NCI-H2171 (cell line): ENCODE results near the gene BICDL2.

Experiments
- DNase-seq: peaks from one replicate; lab custom pipeline; 2025; lab: John Stamatoyannopoulos, UW

Gene BICDL2

DNA sequence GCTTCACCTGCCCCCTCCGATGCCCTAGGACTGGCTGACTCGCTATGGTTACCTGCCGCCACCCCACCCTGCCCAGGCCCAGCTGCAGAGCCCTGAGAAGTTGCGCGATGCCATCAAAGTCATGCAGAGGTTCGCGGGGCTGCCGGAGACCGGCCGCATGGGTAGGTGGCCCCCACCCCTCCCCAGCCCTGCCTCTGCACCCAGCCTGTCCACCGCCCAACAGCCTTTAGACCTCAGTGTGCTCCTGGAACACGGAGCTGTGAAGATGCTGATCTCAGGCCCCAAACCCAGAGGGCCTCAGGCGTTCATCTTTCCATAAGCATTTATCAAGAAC, 10.6 kb upstream of the BICDL2 start:
- no peak for DNase-seq

- no peak for DNase-seq
Observed at GRCh38 chr16:3046641-3047386, 10.1 kb upstream of the BICDL2 start.

- DNase-seq, result no peak
Observed at GRCh38 chr16:3045758-3046640, 9.3 kb upstream of the BICDL2 start, which contains the start of gene MMP25. TSS of gene MMP25 (plus strand) at chr16:3046561. CDS start at chr16:3046918, 357 bp downstream.

DNA sequence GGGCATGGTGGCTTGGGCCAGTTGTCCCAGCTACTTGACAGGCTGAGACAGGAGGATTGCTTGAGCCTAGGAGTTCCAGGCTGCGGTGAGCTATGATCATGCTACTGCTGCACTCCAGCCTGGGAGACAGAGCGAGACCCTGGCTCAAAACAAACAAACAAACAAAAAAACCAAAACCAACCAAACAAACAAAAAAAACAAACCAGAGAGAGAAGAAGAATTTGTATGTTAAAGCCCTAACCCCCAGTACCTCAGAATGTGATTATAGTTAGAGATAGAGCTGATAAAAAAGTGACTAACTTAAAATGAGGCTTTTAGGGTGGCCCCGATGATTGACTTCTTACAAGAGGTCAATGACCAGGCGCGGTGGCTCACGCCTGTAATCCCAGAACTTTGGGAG, 8.0 kb upstream of the BICDL2 start:
- no peak for DNase-seq

DNA sequence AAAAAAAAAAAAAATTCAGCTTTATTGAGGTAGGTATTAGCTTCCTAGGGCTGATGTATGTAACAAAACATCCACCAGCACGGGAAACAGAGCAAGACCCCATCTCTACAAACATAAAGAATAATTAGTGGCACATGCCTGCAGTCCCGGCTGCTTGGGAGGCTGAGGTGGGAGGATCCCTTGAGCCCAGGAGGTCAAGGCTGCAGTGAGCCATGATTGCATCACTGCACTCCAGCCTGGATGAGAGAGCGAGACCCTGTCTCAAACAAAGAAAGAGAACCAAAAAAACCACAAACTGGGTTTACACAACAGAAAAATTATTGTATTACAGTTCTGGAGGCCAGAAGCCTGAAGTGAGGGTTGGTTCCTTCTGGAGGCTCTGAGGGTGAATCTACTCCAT, 5.6 kb upstream of the BICDL2 start:
- DNase-seq, result no peak

DNA sequence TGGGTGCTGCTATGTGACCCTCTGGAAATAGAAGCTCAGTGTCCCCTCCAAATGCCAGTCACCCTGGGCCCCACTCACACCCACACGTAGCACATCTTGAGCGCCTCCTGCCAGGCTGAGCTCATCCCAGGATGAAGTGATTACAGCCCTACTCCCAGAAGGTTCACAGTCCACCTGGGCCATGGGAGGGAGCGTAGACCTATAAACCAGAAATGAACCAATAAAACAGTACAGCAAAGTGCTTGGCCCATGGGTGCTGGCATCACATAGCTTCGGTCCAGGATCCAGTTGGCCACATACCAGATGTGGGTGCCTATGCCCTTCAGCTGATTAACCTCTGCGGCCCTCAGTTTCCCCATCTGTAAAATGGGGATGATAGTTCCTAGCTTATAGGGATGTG, 2.2 kb upstream of the BICDL2 start:
- no peak for DNase-seq

- DNase-seq, result no peak
Observed at GRCh38 chr16:3038256-3038655, 1.5 kb upstream of the BICDL2 start.

DNA sequence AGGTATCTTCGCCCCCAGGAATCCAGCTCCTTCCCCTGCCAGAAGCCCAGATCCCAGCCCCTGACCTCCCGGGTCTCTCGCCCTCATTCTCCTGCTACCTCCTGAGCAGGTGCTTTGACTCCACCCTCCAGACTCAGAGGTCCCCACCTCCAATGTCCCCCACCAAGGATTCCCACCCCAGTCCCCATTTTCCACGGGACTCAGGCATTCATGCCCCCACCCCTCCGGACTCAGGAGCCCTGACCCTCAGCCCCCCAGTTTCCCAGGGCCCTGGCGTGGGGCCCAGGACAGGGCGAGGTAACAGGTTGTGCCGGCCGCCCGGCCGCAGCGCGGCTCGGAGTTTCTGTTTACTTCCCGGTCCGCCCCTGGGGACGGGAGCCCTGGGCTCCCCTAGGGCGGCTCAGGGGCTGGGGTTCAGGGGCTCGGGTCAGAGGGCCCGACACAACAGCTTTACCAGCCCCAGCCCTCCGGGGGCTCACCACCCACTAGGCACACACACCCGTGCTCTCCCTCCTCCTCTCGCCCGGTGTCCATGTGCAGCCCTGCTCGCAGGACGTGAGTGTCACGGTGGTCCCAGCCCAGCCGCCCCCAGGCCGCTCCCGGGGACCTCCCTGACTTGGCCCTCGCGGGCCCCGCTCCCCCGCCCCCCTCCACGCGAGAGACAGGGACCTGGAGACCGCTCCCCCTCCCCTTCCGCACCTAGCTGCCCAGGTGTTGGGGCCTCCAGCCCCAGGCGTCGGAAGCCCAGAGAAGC, 595 bp downstream of the BICDL2 start:
- DNase-seq, result no peak

DNA sequence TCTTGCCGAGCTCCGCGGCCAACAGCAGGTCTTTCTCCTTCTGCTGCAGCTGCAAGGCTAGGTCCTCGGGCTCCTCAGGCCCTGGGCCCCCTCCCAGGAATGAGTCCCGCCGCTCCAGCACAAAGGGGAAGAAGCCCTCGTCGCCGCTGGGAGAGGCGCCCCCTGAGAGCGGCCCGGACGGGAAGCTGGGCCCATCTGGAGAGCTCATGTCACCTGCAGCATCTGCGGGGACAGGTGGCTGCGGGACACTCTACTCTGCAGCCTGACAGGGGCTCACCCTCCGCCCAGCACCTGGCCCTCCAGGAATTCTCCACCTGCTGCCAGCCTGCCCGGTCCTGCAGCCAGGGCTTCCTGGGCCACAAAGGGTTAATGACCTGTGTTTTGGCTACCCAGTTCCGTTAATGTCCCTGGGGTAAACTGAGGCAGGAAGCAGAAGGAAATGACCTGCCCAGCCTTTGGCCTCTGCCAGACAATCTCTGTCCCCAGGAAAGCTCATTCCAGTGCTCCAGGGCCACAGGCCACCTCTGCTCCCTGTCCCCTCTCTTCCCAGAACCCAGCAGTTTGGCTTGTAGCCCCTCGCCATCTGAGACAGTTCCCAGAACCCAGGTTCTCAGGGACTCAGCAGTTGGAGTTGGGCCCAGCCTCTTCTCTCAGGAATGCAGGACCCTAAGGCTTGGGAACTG, 1.3 kb downstream of the BICDL2 start:
- DNase-seq, result peak; percentile 44

DNA sequence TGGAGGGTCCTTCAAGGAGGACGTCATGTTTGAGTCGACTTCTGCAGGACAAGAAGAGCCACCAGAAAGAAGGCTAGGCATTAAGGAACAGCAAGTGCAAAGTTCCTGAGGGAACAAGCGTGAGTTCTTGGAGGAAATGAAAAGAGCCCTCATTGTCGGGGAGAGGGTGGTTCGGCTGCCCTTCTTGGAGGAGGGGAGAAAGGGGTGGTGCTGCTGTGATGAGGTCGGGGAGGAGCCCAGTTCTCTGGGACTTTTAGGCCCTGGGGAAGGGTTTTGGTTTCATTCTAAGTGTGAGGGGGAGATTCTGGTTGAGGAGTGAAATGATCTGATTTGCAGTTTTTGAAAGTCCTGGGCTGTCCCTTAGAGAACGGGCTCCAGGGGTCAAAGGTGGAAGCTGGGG, 4.1 kb downstream of the BICDL2 start:
- DNase-seq, result no peak

- DNase-seq, result no peak
Observed at GRCh38 chr16:3030222-3031212, 6.2 kb downstream of the BICDL2 start.

DNA sequence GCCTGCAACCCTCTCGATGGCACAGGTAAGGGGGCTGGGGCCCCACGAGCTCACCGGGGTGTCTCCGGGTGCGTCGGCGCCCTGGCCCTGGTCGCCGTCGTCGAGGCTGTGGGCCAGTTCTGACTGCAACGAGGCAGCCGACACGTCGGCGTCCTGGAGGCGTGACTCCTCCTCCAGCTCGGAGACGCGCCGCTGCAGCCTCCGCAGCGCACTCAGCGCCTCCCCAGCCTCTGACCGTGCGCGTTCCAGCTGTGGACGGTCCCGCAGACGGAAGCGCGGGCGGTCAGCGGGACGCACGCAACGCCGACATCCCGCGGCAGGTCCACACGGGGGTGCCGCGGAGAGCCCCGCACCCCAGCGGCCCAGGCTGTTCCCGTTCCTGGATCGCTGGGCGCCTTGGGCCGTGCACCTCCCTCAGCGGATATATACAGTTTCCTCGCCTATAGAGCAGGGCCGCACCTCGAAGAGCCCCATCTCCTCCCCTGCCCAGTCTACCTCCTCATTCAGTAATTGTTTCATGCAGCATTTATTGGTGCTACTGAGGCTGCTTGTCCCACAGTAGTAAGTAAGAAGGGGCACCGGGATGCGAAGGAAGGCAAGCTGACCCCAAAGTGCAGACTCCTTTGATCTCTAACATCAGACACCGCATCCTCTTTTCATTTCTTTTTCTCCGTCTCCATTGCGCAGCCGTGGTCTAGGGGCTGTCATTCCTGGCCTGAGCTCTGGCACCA, 7.1 kb downstream of the BICDL2 start:
- DNase-seq, result no peak

DNA sequence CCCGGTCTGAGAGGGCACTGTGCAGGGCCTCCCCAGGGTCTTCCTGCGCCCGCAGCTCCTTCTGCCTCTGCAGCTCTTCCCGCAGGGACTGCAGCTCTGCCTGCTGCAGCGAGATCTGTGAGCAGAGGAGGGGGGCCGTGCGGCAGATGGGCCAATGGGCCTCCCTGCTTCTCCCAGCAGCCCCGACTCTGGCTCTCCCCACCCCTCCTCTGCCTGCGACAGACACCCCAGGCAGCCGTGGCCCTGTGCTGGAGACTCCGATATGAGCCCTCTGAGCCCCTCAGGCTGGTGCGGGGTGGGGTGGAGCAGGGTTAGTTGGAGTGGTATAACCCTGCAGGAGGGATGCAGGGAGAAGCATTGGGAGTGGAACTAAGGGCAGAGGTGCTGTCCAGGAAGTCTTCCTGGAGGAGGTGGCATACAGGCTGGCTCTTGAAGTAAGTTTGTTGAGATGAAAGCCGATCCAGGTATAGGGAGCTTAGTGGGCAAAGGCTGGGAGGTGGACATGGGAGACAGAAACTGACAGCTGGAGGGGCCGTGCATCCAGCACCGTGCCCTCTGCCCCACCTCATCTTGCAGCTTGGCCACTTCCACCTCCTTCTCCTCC, 7.9 kb downstream of the BICDL2 start:
- DNase-seq, result peak; percentile 51

DNA sequence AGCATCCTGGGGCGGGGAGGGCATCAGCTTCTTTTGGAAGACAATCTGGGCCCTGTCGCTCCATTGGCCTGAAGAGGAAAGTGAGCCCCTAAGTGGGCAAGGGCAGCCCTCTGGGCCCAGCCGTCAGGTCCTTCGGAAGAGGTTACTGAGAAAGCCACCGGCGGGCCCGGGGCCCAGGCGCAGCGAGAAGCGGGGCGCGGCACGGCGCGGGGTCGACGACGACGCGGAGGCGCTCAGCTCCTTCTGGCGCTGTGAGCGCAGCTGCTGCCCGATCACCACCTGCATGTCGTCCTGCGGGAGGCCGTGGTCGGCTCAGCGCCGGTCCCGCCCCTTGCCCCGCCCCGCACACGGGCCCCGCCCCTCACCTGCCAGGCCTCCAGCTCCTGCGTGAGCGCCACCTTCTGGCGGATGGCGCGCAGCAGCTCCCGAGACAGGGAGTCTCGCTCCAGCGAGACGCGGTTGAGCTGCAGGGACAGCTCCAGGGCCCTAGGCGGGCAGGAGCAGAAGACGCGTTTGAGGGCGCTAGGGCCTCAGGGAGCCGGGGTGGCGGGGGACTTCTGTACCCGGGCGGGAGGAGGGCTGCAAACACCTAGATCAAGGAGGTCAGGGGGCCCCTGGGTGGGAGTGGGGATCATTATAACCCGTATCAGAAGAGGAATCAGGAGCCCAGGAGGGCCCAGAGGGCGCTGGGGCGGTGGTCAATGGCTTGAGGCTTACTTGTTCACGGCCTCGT, 8.6 kb downstream of the BICDL2 start:
- DNase-seq, result peak; percentile 86

DNA sequence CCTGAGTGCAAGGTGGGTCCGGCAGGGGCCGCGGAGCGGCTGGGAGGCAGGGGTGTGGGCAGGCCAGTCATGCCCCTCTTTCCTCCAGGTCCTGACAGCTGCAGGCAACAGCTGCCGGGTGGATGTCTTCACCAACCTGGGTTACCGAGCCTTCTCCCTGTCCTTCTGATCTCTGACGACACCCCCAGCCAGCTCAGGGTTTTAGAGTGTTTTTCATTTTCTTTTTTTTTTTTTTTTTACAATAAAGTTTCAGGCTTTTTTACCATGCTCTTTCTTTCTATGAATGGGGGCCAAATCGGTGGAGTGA, 9.3 kb downstream of the BICDL2 start:
- no peak for DNase-seq

- DNase-seq, result no peak
Observed at GRCh38 chr16:3026609-3027488, 9.9 kb downstream of the BICDL2 start.

DNA sequence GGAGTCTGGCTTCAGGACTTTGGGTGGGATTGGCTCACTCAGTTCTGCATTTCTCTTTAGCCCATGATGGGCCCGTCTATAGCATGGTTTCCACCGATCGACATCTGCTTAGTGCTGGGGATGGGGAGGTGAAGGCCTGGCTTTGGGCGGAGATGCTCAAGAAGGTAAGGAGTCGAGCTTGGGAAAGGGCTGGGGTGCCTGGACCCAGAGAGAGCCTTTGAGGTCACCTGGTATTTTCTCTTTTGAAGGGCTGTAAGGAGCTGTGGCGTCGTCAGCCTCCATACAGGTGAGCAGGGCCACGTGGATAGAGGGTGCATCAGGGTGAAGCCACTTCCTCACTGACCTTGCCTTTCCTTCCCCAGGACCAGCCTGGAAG, 10.8 kb downstream of the BICDL2 start:
- no peak for DNase-seq
